BJ (cell line): Measurements from ENCODE around the gene ZNF608. TPM values are rescaled to one million over a fixed set of nuclear protein-coding genes. Genes with fewer than 3 reads are reported as not detected.

Experiments
- CTCF ChIA-PET: fragments of 350-600 bp; formaldehyde crosslinking; extraction: SDS; loops from one replicate; lab custom pipeline; 2021; ENCODE audit warnings: antibody characterized with exemption, inconsistent platforms; lab: Yijun Ruan, JAX
- POLR2A ChIA-PET: fragments of 300-600 bp; sonication (Branson Sonifier 250); formaldehyde crosslinking; extraction: SDS; loops from one replicate; lab custom pipeline; 2021; ENCODE audit warnings: antibody characterized with exemption; lab: Charles Lee
- DNase-seq: peaks from one replicate; pipeline ENCODE4 v3.0.0-alpha.2; 2011; ENCODE audit warnings: low read depth
- H3K27me3 ChIP-seq: 2 replicates; pipeline ENCODE4 v1.6.0; 2011; ENCODE audit warnings: low read length; ENCODE audit not compliant: control insufficient read depth, insufficient read depth
- H3K36me3 ChIP-seq: 2 replicates; pipeline ENCODE4 v1.5.1; 2011; ENCODE audit warnings: low read length; ENCODE audit not compliant: control insufficient read depth, insufficient read depth
- H3K4me3 ChIP-seq: 2 replicates; pipeline ENCODE4 v1.5.1; 2011; ENCODE audit warnings: low read depth, mild to moderate bottlenecking, control low read depth, low read length
- CTCF ChIP-seq: IDR thresholded peaks from 2 replicates; pipeline ENCODE4 v1.5.1; 2011; ENCODE audit warnings: low read depth, mild to moderate bottlenecking, control low read depth, inconsistent platforms, low read length, moderate library complexity; ENCODE audit not compliant: insufficient read depth
- polyA plus RNA-seq: library from polyadenylated mRNA; depleted of rRNA; stranded (reverse); fragments of >200 nt; gene quantifications from 2 replicates; pipeline ENCODE4 v1.2.3, GENCODE V29; 2011

The ZNF608 gene
- polyA plus RNA-seq, 1 experiment: 0.43 TPM

- no peak for TF ChIP-seq CTCF
- H3K36me3 ChIP-seq: no peaks in the 10 kb centered on the region
- ChIA-PET POLR2A (no interaction called here), CTCF (interaction anchor here (1.3 kb wide), 1 partner anchor 12 kb away, joined by 3 read pairs; no protein-coding TSS in a partner anchor)
- H3K4me3 ChIP-seq: no peak overlapping the region
- DNase-seq: no peak
- H3K27me3 ChIP-seq: no peaks in the 10 kb centered on the region
These were observed 25.8 kb downstream of the ZNF608 start for GRCh38 chr5:124720593-124720992.

GRCh38 chr5:124719113-124719967 is 27.1 kb downstream of the ZNF608 start:
- H3K27me3 ChIP-seq: no peaks in the 10 kb centered on the region
- H3K36me3 ChIP-seq: no peaks in the 10 kb centered on the region
- DNase-seq: no peak
- ChIA-PET POLR2A (no interaction called here), CTCF (interaction anchor here (1.3 kb wide), 1 partner anchor 11 kb away, joined by 3 read pairs; no protein-coding TSS in a partner anchor)
- no peak for TF ChIP-seq CTCF
- no peak overlapping the region for H3K4me3 ChIP-seq

GRCh38 chr5:124718380-124718789 is 28.1 kb downstream of the ZNF608 start:
- Histone ChIP-seq H3K4me3 (no peak overlapping the region), H3K27me3 (no peaks in the 10 kb centered on the region), H3K36me3 (no peaks in the 10 kb centered on the region)
- ChIA-PET CTCF (interaction anchor here (0.5 kb wide), 1 partner anchor 30 kb away, joined by 5 read pairs; no protein-coding TSS in a partner anchor), POLR2A (no interaction called here)
- no peak for TF ChIP-seq CTCF
- DNase-seq: no peak

- CTCF ChIA-PET: no interaction called here
- DNase-seq: no peak
- TF ChIP-seq CTCF: no peak
- Histone ChIP-seq H3K27me3 (no peaks in the 10 kb centered on the region), H3K36me3 (no peaks in the 10 kb centered on the region), H3K4me3 (no peak overlapping the region)
- POLR2A ChIA-PET: no interaction called here
These were observed 30.3 kb downstream of the ZNF608 start for GRCh38 chr5:124716169-124716568.

GRCh38 chr5:124714910-124715309 is 31.5 kb downstream of the ZNF608 start:
- POLR2A ChIA-PET: no interaction called here
- no peaks in the 10 kb centered on the region for H3K36me3 ChIP-seq
- H3K4me3 ChIP-seq: no peak overlapping the region
- CTCF ChIA-PET: no interaction called here
- no peak for TF ChIP-seq CTCF
- DNase-seq: no peak
- no peaks in the 10 kb centered on the region for H3K27me3 ChIP-seq
